ENCODE measurements around the gene SBF2.

GRCh38 chr11:9777066-9777465, 517.0 kb downstream of the SBF2 start:
- TF ChIP-seq POLR2AphosphoS5 (IDR thresholded peaks at IDR 0.05; ENCODE audit: low read depth, low read length) (no peak), TAF1 (IDR thresholded peaks at IDR 0.05; ENCODE audit: low read depth, low read length) (no peak)
